WTC11 (cell line): ENCODE measurements around the gene GALNT7. TPM values are rescaled to one million over a fixed set of nuclear protein-coding genes. Genes with fewer than 3 reads are reported as not detected.

Experiments used
- ATAC-seq: fragments of 200-7000 bp; cut with Tn5 transposase; 2 replicates; pipeline ENCODE4 v1.10.0; 2021; ENCODE audit warnings: mild to moderate bottlenecking, moderate library complexity
- CTCF ChIA-PET: fragments of 300-600 bp; sonication (Branson Sonifier 250); formaldehyde crosslinking; loops from one replicate; lab custom pipeline; 2021; ENCODE audit warnings: antibody characterized with exemption; lab: Charles Lee
- POLR2A ChIA-PET: fragments of 350-600 bp; sonication (Branson Sonifier 250); formaldehyde crosslinking; loops from one replicate; lab custom pipeline; 2021; ENCODE audit warnings: antibody characterized with exemption; lab: Charles Lee
- DNase-seq: peaks from one replicate; pipeline ENCODE4 v3.0.0; 2021; ENCODE audit warnings: low spot score
- H3K27ac Mint-ChIP-seq: 2 replicates; pipeline ENCODE4 v1.8.0; 2021; ENCODE audit warnings: mixed read lengths
- H3K27me3 Mint-ChIP-seq: 2 replicates; pipeline ENCODE4 v1.8.0; 2021; ENCODE audit warnings: low read depth, mild to moderate bottlenecking, moderate library complexity, mixed read lengths
- H3K36me3 Mint-ChIP-seq: 2 replicates; pipeline ENCODE4 v1.8.0; 2021; ENCODE audit warnings: mixed read lengths
- H3K4me1 Mint-ChIP-seq: 2 replicates; pipeline ENCODE4 v1.8.0; 2022; ENCODE audit warnings: mixed read lengths
- H3K4me3 Mint-ChIP-seq: 2 replicates; pipeline ENCODE4 v1.8.0; 2021; ENCODE audit warnings: mild to moderate bottlenecking, moderate library complexity, mixed read lengths
- H3K9me3 Mint-ChIP-seq: 2 replicates; pipeline ENCODE4 v1.8.0; 2021; ENCODE audit warnings: mixed read lengths
- AR ChIP-seq: fragments of 250-450 bp; sonication (Bioruptor Pico); IDR thresholded peaks from 2 replicates; pipeline ENCODE4 v1.9.0; 2021; ENCODE audit warnings: mild to moderate bottlenecking
- ARID4B ChIP-seq: sonication (generic); formaldehyde crosslinking; IDR thresholded peaks from 2 replicates; pipeline ENCODE4 v1.8.0; 2023; ENCODE audit warnings: missing genetic modification reagents, mild to moderate bottlenecking, borderline replicate concordance
- ATF2 ChIP-seq: sonication (generic); formaldehyde crosslinking; IDR thresholded peaks from 2 replicates; pipeline ENCODE4 v1.8.1; 2022; ENCODE audit warnings: low read depth, missing genetic modification reagents, borderline replicate concordance
- CBFB ChIP-seq: sonication (generic); formaldehyde crosslinking; IDR thresholded peaks from 2 replicates; pipeline ENCODE4 v1.8.1; 2022; ENCODE audit warnings: mild to moderate bottlenecking, low read depth, missing genetic modification reagents
- CDX4 ChIP-seq: fragments of 250-450 bp; sonication (Bioruptor Pico); IDR thresholded peaks from 2 replicates; pipeline ENCODE4 v1.9.0; 2021; ENCODE audit warnings: moderate library complexity, mild to moderate bottlenecking, inconsistent platforms, borderline replicate concordance
- CREB1 ChIP-seq: sonication (generic); formaldehyde crosslinking; IDR thresholded peaks from 2 replicates; pipeline ENCODE4 v1.8.0; 2023; ENCODE audit warnings: mild to moderate bottlenecking, missing genetic modification reagents
- FOXJ3 ChIP-seq: sonication (generic); formaldehyde crosslinking; IDR thresholded peaks from 2 replicates; pipeline ENCODE4 v1.9.0; 2021; ENCODE audit warnings: missing genetic modification reagents, mild to moderate bottlenecking, borderline replicate concordance
- MXD4 ChIP-seq: fragments of 250-450 bp; sonication (Bioruptor Pico); IDR thresholded peaks from 2 replicates; pipeline ENCODE4 v1.8.0; 2021; ENCODE audit warnings: mild to moderate bottlenecking, moderate library complexity, borderline replicate concordance
- NFATC4 ChIP-seq: fragments of 250-450 bp; sonication (Bioruptor Pico); IDR thresholded peaks from 2 replicates; pipeline ENCODE4 v1.9.0; 2021; ENCODE audit warnings: mild to moderate bottlenecking
- OVOL2 ChIP-seq: fragments of 250-450 bp; sonication (Bioruptor Pico); IDR thresholded peaks from 2 replicates; pipeline ENCODE4 v1.9.0; 2021; ENCODE audit warnings: mild to moderate bottlenecking, borderline replicate concordance
- SOX15 ChIP-seq: fragments of 250-450 bp; sonication (Bioruptor Pico); IDR thresholded peaks from 2 replicates; pipeline ENCODE4 v1.9.0; 2021; ENCODE audit warnings: mild to moderate bottlenecking
- TEAD1 ChIP-seq: sonication (generic); formaldehyde crosslinking; IDR thresholded peaks from 2 replicates; pipeline ENCODE4 v1.8.0; 2022; ENCODE audit warnings: mild to moderate bottlenecking, missing genetic modification reagents
- ZNF263 ChIP-seq: sonication (generic); formaldehyde crosslinking; IDR thresholded peaks from 2 replicates; pipeline ENCODE4 v1.8.1; 2022; ENCODE audit warnings: low read depth, mild to moderate bottlenecking, moderate library complexity, missing genetic modification reagents
- ZNF317 ChIP-seq: sonication (generic); formaldehyde crosslinking; IDR thresholded peaks from 2 replicates; pipeline ENCODE4 v1.8.1; 2023; ENCODE audit warnings: low read depth, mild to moderate bottlenecking, moderate library complexity, missing genetic modification reagents, borderline replicate concordance
- ZNF396 ChIP-seq: fragments of 250-450 bp; sonication (Bioruptor Pico); IDR thresholded peaks from 2 replicates; pipeline ENCODE4 v1.8.0; 2021; ENCODE audit warnings: mild to moderate bottlenecking, moderate library complexity, borderline replicate concordance
- ZNF671 ChIP-seq: fragments of 250-450 bp; sonication (Bioruptor Pico); IDR thresholded peaks from 2 replicates; pipeline ENCODE4 v1.8.0; 2021; ENCODE audit warnings: mild to moderate bottlenecking
- ZSCAN18 ChIP-seq: fragments of 250-450 bp; sonication (Bioruptor Pico); IDR thresholded peaks from 2 replicates; pipeline ENCODE4 v2.1.2; 2022; ENCODE audit warnings: mild to moderate bottlenecking, moderate library complexity
- total RNA-seq: library from RNA; stranded (reverse); gene quantifications from 3 replicates; pipeline ENCODE4 v1.2.3, GENCODE V29; 2021

The GALNT7 gene
- total RNA-seq, 1 experiment from 2014 or later, result 86.9 TPM

GRCh38 chr4:173213296-173213695 lies 44.7 kb downstream of the GALNT7 start (continued):
- TF ChIP-seq AR (CRISPR knock-in tag), result no peak
- no peak for TF ChIP-seq MXD4
- no peak for TF ChIP-seq NFATC4 (CRISPR knock-in tag)

- peaks cover 2% of the 10 kb centered on the region for H3K9me3 Mint-ChIP-seq
- no peak overlapping the region for H3K4me3 Mint-ChIP-seq
- H3K27ac Mint-ChIP-seq, result 0 out of 2 replicates have a peak overlapping the region, but pooled peaks have one; percentile 4
- DNase-seq (no peak), ATAC-seq (no peak)
- H3K27me3 Mint-ChIP-seq, result no peaks in the 10 kb centered on the region
- ChIA-PET POLR2A (interaction anchor here (0.6 kb wide), 1 partner anchor 80 kb away, joined by 3 read pairs; no protein-coding TSS in a partner anchor), CTCF (interaction anchor here (0.8 to 2.1 kb wide), 2 partner anchors 39 to 87 kb away, joined by 3 to 4 read pairs; no protein-coding TSS in a partner anchor)
- H3K36me3 Mint-ChIP-seq, result peaks cover 4% of the 10 kb centered on the region
- TF ChIP-seq OVOL2 (no peak), ZNF317 (CRISPR knock-in tag) (no peak), ZNF396 (no peak), CREB1 (no peak), ATF2 (CRISPR knock-in tag) (no peak), FOXJ3 (no peak), ZSCAN18 (CRISPR knock-in tag) (no peak)
- H3K4me1 Mint-ChIP-seq, result peaks cover 75% of the 10 kb centered on the region
Observed at GRCh38 chr4:173214231-173214630, 45.6 kb downstream of the GALNT7 start.

- CTCF ChIA-PET, result interaction anchor here (2.1 kb wide), 1 partner anchor 87 kb away, joined by 4 read pairs; no protein-coding TSS in a partner anchor
Observed at GRCh38 chr4:173214661-173215060, 46.0 kb downstream of the GALNT7 start.

More at GRCh38 chr4:173214661-173215060, 46.0 kb downstream of the GALNT7 start:
- Mint-ChIP-seq H3K4me1 (peaks cover 75% of the 10 kb centered on the region), H3K27ac (peak overlapping the region; percentile 4; the same call in 1 of the 2 replicates), H3K27me3 (no peaks in the 10 kb centered on the region)
- no peak for TF ChIP-seq SOX15 (CRISPR knock-in tag)
- TF ChIP-seq ZNF671, result no peak
- TF ChIP-seq CDX4 (CRISPR knock-in tag), result no peak
- no peak for TF ChIP-seq TEAD1 (CRISPR knock-in tag)
- no peak for TF ChIP-seq ZNF263 (CRISPR knock-in tag)
- TF ChIP-seq NFATC4 (CRISPR knock-in tag), result no peak
- no peak for TF ChIP-seq CBFB (CRISPR knock-in tag)
- no peak for TF ChIP-seq ARID4B (CRISPR knock-in tag)
- TF ChIP-seq, all 79 proteins: peak for 0
- POLR2A ChIA-PET, result no interaction called here
- H3K36me3 Mint-ChIP-seq, result peaks cover 8% of the 10 kb centered on the region
- H3K4me3 Mint-ChIP-seq, result no peak overlapping the region
- ATAC-seq (no peak), DNase-seq (no peak)
- H3K9me3 Mint-ChIP-seq, result peaks cover 6% of the 10 kb centered on the region
